ENCODE results near the gene CA14.

CA14 gene

DNA sequence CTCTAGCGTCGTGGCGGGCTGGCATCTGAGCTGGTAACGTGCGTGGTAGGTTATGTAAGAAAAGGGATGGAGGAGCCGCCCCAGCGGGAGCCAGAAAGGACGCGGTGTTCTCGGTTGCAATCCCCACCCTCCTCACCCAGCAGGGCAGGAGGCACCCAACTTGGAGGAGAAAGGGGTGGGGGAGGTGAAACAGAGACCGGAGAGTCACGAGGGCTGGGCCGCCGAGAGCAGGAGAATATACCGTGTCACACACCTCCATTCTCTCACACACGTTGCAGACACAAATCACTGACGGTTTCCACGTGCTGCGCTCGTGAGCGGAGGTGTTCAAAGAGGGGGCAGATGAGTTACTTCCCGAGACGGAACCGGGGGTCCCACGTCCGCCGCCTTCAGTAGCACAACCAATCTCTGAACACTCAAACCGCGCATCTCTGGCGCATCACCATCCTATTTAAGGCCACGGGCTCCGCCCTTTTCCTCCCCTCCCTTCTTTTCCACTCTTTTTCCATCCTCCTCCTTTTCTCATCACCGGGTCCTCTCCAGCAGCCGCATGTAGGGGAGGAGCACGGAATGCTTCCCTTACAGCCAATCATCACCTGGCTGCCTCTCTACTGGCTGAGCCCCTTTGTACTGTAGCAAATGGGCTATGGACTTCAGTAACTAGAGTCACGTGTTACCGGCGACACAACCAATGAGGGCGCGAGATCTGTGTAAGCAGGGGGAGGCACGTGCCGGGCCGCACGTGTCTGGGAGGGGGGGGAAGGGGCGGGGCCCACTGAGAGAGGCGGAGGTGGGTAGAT is 24.4 kb downstream of the CA14 start, which contains the start of gene CIART:
Gene CIART, plus strand, starts transcription at position 797 of the 800 bp plus-strand sequence. CDS start 714 bp downstream, outside the sequence.
- peak; percentile 91 for DNase-seq

- no peak for DNase-seq
Observed at GRCh38 chr1:150282558-150282958, 25.0 kb downstream of the CA14 start.

DNA sequence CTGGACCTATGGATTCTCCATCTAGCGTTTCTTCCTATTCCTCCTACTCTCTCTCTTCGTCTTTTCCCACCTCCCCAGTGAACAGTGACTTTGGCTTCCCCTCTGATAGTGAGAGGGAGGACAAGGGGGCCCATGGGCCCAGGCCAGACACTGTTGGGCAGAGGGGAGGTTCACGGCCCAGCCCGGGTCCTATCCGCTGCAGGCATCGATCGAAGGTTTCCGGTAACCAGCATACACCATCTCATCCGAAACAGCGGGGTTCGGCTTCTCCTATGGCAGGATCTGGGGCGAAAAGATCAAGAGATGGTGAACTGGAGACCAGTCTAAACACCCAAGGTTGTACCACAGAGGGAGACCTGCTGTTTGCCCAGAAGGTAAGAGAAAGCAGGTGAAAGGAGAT is 25.7 kb downstream of the CA14 start:
- DNase-seq = no peak

DNA sequence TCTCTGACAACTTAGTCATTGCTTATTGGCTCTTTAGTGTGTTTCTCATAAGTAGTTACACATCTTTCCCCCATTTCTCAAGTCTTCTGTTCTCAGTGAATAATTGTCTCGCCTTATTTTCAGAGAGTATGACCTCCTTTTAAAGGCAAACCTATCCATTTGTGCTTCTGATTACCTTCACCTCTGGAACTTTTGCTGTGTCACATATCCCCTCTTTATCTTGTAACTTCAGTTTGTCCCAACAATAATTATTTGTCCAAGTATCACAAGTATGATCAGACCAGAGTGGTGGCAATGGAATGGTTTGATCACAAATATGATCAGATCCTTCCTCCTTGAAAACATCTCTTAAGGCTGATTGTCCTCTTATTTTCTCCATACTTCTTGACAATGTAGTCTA is 30.8 kb downstream of the CA14 start:
- no peak for DNase-seq

DNA sequence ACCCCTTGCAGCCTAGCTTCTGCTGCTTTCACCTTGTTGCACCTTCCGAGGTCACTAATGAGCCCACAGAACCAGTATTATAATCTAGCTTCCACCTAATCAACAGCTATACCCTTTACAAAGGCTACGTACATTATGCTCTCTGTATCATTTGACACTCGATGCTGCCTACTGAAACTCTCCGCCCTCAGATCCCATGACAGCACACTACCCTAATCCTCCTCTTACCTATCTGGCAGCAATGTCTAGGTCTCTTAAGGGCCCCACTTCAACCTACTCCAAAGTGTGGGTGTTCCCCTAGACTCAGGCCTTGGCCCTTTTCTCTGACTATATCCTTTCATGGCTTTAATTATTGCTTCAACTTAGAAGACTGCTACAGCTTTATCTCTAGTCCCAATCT is 31.2 kb downstream of the CA14 start:
- DNase-seq = no peak

- peak; percentile 94 for DNase-seq
Observed at GRCh38 chr1:150293433-150294253, 36.1 kb downstream of the CA14 start, which contains the start of gene MRPS21. Gene MRPS21 (plus strand): TSS chr1:150293861. CDS start chr1:150294367, 506 bp downstream.

- DNase-seq = no peak
Observed at GRCh38 chr1:150295476-150295875, 37.9 kb downstream of the CA14 start.

DNA sequence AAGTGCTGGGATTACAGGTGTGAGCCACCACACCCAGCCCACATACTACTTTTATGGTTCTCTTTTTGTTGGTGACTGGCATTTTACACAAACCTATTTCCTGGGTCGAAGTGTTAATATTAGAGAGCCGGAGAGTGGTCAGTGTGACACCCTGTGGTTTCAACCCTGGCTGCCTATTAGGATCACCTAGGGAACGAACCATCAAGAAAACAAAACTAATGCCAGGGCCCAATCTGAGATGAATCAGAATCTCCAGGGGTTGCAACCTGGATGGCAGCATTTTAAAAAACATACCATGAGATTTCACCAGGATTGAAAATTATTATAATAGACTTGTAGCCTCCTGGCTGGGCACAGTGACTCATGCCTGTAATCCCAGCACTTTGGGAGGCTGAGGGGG is 42.1 kb downstream of the CA14 start:
- DNase-seq = no peak

DNA sequence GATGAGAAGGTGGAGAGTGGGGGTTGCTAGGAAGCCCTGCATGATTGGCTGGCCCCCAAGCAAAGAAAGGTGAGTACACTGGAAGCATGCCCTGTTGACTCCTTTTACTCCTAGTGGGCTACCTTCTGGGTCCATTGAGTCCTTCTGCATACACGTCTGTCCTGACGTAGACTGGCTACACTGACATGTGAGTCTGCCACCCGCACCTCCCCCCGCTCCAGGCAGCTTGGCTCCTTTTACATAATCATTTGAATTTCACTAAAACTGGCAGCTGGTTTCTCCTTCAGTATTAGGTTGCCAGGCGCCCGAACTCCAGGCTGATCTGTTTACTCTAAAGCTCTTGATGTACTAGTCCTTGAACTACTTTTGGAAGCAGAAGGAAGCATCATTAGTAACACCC is 44.8 kb downstream of the CA14 start:
- DNase-seq = no peak

DNA sequence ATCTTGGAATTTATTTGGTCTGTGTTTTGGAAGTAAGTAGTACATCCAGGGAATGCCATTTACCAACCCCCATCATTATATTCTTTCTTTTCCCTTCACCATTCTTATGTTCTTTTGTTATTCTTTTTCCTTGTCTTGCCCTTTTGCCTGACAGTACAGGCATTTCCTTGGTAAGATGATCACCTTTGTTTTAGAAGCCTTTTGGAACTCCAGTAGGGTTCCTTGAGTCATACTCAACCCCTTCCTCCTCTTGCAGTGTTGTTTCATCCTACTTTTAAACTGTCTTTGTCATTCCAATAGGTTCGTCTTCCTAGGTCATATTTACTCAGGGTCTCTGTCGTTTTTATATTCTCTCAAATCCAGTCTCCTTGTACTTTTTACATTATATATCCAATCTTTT is 45.3 kb downstream of the CA14 start:
- no peak for DNase-seq

DNA sequence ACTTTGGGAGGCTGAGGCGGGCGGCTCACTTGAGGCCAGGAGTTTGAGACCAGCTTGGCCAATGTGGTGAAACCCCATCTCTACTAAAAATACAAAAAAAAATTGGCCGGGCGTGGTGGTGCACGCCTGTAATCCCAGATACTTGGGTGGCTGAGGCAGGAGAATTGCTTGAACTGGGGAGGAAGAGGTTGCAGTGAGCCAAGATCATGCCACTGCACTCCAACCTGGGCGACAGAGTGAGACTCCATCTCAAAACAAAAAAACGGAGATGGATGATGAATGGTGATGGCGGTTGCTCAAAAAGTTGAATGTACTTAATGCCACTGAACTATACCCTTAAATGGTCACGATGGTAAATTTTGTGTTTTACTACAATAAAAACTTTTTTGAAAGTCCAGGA is 51.0 kb downstream of the CA14 start:
- DNase-seq = peak; percentile 25

DNA sequence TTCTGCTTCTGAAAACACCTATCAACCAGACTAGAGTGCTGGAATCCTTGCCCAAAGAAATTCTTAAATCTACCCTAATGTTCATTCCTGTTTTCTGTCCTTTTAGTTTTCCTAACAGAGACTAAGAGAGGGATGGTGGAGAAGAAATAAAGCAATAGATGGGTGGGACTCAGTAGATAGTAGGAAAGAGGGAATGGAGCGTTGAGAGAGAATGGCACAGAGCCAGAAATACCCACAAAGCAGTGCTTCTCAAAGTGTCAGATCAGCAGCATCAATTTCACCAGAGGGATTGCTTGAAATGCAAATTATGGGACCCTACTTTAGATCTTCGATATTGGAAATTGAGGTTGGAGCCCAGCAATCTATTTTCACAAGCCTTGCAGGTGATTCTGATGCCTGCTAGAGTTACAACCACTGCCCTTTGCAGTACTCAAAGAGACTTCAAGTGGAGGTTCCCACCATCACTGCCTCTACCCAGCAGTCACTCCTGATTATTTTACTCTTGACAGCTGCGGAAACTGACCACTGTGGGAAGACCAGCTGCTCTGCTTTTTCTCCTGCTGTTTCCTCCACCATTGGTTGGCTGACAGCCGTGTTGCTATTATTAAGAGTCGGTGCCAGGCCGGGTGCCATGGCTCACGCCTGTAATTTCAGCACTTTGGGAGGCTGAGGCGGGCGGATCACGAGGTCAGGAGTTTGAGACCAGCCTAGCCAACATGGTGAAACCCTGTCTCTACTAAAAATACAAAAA is 52.4 kb downstream of the CA14 start:
- DNase-seq = no peak

DNA sequence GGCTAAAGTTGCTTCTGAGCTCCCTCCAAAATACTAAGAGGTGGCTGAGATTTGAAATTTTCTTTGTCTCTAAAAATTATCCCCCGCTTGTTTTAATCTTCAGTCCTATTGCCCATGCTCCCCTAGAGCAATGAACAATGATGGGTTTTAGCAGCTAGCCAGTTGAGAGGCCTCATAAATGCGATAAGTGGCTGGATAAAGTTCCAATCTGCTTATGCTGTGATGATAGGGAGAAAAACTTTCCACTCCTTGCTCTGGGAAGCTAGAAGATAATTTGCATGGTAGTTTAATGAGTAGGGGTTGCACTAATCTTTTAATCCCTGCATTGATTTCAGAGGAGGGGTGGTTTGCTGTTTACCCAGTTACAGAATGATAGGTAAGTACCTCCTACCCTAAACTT is 54.2 kb downstream of the CA14 start:
- no peak for DNase-seq
